Measurements from ENCODE around the gene MYH16. TPM values are rescaled to one million over a fixed set of nuclear protein-coding genes. Genes with fewer than 3 reads are reported as not detected.

MYH16 gene
- polyA plus RNA-seq, 1 donor (not counting 4 experiments of a cell fraction or from before 2014, with no cell fraction given) = 0.69 TPM

- no peaks in the 10 kb centered on the region for H3K79me2 ChIP-seq (ENCODE audit: control insufficient read depth, insufficient read depth, low read length)
- no peaks in the 10 kb centered on the region for H4K20me1 ChIP-seq (ENCODE audit: control insufficient read depth, extremely low read depth, insufficient read depth, low read length)
- H3K27me3 ChIP-seq (ENCODE audit: control insufficient read depth, extremely low read depth, insufficient read depth, low read length) = no peaks in the 10 kb centered on the region
- H3K36me3 ChIP-seq (ENCODE audit: control insufficient read depth in 2 of 2, extremely low read depth in 1 of 2, insufficient read depth in 2 of 2, low read length in 2 of 2) = peaks cover 0 to 1% of the 10 kb centered on the region in 2 experiments
- peak overlapping the region; percentile 44 for H3K9ac ChIP-seq (ENCODE audit: control insufficient read depth, extremely low read depth, insufficient read depth, low read length)
- dilution Hi-C loops (cut with MboI; ENCODE audit: extremely low pct_ligation_motif_present, low sequenced_read_pairs) = loop anchor here (25.0 kb wide), 1 partner anchor 251 kb away; no protein-coding TSS in a partner anchor
- peak overlapping the region; percentile 45 for H3K4me2 ChIP-seq (ENCODE audit: control insufficient read depth, extremely low read depth, insufficient read depth, low read depth, low read length)
- DNase-seq (ENCODE audit: low read depth, low spot score) (no peak), FAIRE-seq (no peak)
- H3K27ac ChIP-seq (ENCODE audit: control insufficient read depth, insufficient read depth, low read length) = no peak overlapping the region
- H3K9me3 ChIP-seq (ENCODE audit: control insufficient read depth, low read depth, low read length) = peaks cover 6% of the 10 kb centered on the region
- TF ChIP-seq CTCF (optimal IDR thresholded peaks at IDR 0.05 in 1 of 3, IDR thresholded peaks at IDR 0.05 in 1 of 3, conservative IDR thresholded peaks at IDR 0.05 in 1 of 3; ENCODE audit: extremely low read depth in 1 of 3, insufficient read depth in 2 of 3, low read length in 3 of 3) (no peak), EZH2 (IDR thresholded peaks at IDR 0.05; ENCODE audit: low read length) (no peak)
- no peak overlapping the region for H3K4me3 ChIP-seq (ENCODE audit: control insufficient read depth in 2 of 3, extremely low read depth in 1 of 3, insufficient read depth in 2 of 3, low read depth in 1 of 3, low read length in 3 of 3)
- H3K4me1 ChIP-seq (ENCODE audit: control insufficient read depth, extremely low read depth, insufficient read depth, low read length) = peaks cover 14% of the 10 kb centered on the region
- no peaks in the 10 kb centered on the region for H3K9me1 ChIP-seq (ENCODE audit: control insufficient read depth, extremely low read depth, insufficient read depth, low read length)
- H2AFZ ChIP-seq (ENCODE audit: control insufficient read depth, low read length) = peak overlapping the region; percentile 46
Observed at GRCh38 chr7:99313204-99313573, 40.5 kb downstream of the MYH16 start.

DNA sequence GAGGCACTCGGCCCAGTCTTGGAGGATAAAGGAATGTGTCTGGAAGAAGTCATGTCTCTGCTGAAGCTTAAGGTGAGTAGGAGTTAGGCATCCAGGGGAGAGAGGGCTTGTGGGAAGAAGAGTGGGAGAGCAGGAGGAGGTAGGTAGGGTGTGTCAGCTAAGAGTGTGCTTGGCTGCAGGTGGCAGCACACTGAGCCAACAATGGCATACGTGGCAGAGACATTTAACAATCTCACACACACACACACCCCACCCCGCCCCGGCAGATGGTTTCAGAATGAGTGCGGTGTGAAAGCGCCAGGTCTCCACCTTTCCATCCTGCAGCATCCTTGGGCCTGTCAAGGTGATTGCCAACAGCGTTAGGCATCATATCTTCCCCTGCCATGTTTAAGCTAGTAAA, 41.9 kb downstream of the MYH16 start:
- no peaks in the 10 kb centered on the region for H3K27me3 ChIP-seq (ENCODE audit: control insufficient read depth, extremely low read depth, insufficient read depth, low read length)
- H3K4me1 ChIP-seq (ENCODE audit: control insufficient read depth, extremely low read depth, insufficient read depth, low read length) = peaks cover 7% of the 10 kb centered on the region
- no peaks in the 10 kb centered on the region for H4K20me1 ChIP-seq (ENCODE audit: control insufficient read depth, extremely low read depth, insufficient read depth, low read length)
- H3K36me3 ChIP-seq (ENCODE audit: control insufficient read depth in 2 of 2, extremely low read depth in 1 of 2, insufficient read depth in 2 of 2, low read length in 2 of 2) = peaks cover 0 to 1% of the 10 kb centered on the region in 2 experiments
- H3K4me2 ChIP-seq (ENCODE audit: control insufficient read depth, extremely low read depth, insufficient read depth, low read depth, low read length) = no peak overlapping the region
- TF ChIP-seq EZH2 (IDR thresholded peaks at IDR 0.05; ENCODE audit: low read length) = no peak
- peak; percentile 16 to 70 (median 36) for TF ChIP-seq CTCF (optimal IDR thresholded peaks at IDR 0.05 in 1 of 3, IDR thresholded peaks at IDR 0.05 in 1 of 3, conservative IDR thresholded peaks at IDR 0.05 in 1 of 3; ENCODE audit: extremely low read depth in 1 of 3, insufficient read depth in 2 of 3, low read length in 3 of 3)
- peak overlapping the region; percentile 64 for H2AFZ ChIP-seq (ENCODE audit: control insufficient read depth, low read length)
- no peak overlapping the region for H3K4me3 ChIP-seq (ENCODE audit: control insufficient read depth in 2 of 3, extremely low read depth in 1 of 3, insufficient read depth in 2 of 3, low read depth in 1 of 3, low read length in 3 of 3)
- H3K9me1 ChIP-seq (ENCODE audit: control insufficient read depth, extremely low read depth, insufficient read depth, low read length) = no peaks in the 10 kb centered on the region
- DNase-seq (ENCODE audit: low read depth, low spot score) (peak; percentile 33), FAIRE-seq (peak; percentile 63)
- no peak overlapping the region for H3K9ac ChIP-seq (ENCODE audit: control insufficient read depth, extremely low read depth, insufficient read depth, low read length)
- H3K9me3 ChIP-seq (ENCODE audit: control insufficient read depth, low read depth, low read length) = peaks cover 6% of the 10 kb centered on the region
- dilution Hi-C loops (cut with MboI; ENCODE audit: extremely low pct_ligation_motif_present, low sequenced_read_pairs) = loop anchor here (25.0 kb wide), 1 partner anchor 252 kb away; no protein-coding TSS in a partner anchor
- no peaks in the 10 kb centered on the region for H3K79me2 ChIP-seq (ENCODE audit: control insufficient read depth, insufficient read depth, low read length)
- H3K27ac ChIP-seq (ENCODE audit: control insufficient read depth, insufficient read depth, low read length) = peak overlapping the region; percentile 2
